Erythroblast (primary cell): ENCODE results near the gene ACVR1B.

ENCODE experiments used
- DNase-seq, 2 experiments: peaks; one replicate each; lab custom pipeline; 2025; lab: John Stamatoyannopoulos, UW
- GATA1 ChIP-seq: IDR thresholded peaks from 2 replicates; pipeline ENCODE4 v1.6.1; 2011; ENCODE audit warnings: low read depth, mild to moderate bottlenecking, control low read depth, low read length, moderate library complexity
- POLR2A ChIP-seq: IDR thresholded peaks from 2 replicates; pipeline ENCODE4 v1.6.1; 2011; ENCODE audit warnings: mild to moderate bottlenecking, low read length

The ACVR1B gene

DNA sequence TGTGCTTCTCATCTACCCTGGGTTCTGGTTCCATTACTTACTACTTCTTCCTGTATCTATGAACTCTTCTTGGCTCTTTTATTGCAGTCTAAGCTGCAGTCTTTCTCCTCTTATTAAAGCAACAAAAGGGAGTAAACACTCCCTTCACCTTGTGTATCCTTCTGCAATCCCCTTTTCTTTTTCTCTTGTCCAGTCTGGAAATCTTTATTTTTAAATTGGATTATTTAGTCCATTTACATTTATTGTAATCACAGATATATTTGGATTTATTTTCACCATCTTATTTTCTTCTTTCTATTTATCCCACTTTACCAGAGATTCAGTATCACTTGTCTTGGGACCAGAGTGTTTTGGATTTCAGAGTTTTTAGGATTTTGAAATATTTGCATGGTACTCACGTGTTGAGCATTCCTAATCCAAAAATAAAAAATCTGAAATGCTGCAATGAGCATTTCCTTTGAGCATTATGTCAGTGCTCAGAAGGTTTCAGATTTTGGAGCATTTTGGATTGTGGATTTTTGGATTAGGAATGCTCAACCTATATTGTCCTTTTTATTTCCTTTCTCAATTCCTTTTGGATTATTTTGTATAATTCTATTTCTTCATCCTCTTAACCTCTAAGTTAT lies 6.8 kb upstream of the ACVR1B start:
- DNase-seq: no peak
- TF ChIP-seq GATA1 (no peak), POLR2A (no peak)

DNA sequence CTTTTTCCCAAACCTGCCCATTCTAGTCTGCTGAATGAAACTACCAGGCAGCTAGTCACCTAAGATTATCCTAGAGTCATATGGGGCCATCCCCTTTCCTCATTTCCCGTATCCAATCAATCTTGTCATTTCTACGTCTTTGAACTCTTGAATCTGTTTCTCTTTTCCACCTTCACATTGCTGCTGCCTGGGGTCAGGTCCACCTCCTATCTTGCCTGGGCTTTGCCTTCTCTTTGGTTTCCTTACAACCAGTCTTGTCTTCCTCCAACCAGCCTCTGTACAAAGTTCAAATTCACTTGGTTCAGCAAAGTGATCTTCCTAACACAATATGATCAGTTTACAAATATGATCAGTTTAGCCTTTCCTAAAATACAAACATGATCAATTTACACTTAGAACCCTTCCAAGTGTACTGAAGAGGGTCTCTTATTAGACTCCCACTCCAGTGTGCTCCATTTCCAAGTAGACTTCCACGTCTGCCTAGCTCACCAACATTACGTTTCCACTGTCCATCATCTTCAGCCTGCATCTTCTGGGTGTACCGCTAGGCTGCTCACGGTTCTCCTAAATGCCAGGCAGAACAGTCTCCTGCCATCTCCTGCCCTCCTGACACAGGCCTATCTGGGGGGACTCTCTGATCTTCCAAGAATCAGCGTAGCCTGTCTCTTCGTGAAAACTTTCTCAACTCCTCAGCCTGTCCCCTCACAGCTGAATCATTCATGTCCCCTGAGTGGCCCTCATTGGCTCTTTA lies 4.1 kb upstream of the ACVR1B start:
- DNase-seq: no peak
- no peak for TF ChIP-seq GATA1

GRCh38 chr12:51948066-51948465 lies 3.4 kb upstream of the ACVR1B start:
- TF ChIP-seq GATA1: no peak
- TF ChIP-seq POLR2A: no peak
- no peak for DNase-seq

DNA sequence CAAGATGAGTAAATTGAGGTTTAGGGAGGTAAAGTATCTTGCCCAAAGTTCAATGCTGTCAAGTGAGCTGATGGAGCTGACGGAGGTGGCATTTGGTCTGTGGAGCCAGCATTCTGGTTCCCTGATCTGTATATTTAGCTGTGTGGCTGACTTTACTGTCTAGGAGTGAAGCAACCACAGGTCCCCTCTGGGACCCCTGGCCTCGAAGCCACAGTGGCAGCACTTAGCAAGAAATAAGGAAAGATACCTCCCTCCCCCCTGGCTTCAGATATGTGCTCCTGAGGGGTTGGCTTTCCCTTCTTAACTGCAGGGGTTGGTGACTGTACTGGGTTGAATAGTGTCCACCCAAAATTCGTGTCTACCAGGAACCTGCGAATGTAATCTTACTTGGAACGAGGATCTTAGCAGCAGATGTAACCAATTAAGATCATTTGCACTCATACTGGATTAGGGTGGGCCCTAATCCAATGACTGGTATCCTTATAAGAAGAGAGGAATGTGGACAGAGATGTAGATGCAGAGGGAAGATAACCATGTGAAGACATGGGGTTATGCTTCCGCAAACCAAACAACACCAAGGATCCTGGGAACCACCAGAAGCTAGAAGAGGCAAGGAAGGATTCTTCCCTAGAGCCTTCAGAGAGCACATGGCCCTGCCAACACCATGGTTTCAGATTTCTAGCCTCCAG lies 2.0 kb upstream of the ACVR1B start:
- TF ChIP-seq GATA1: no peak
- TF ChIP-seq POLR2A: no peak

DNA sequence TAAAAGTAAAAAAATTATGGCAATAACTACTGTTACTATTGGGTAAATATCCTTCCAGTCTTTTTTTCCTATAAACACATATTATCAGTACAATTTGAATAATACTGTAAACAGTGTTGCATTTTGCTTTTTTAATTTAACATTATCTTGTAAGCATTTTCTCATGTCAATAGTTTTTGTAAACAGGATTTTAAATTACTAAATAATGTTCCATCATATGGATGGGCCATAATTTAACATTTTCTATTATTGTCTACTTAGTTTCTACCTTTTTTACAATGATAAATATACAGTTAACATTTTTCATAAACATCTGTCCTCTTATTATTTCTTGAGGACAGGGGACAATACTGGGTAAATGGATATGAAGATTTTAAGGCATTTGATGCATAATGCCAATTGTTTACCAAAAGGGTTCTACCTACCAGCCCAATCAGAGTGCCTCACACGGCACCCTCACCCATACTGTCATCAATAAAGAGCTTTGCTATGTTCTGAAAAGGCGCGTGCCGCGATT lies 759 bp upstream of the ACVR1B start:
- no peak for TF ChIP-seq POLR2A
- TF ChIP-seq GATA1: no peak
- DNase-seq: no peak

More for the DNA sequence above, 2.0 kb upstream of the ACVR1B start:
- no peak for DNase-seq

DNA sequence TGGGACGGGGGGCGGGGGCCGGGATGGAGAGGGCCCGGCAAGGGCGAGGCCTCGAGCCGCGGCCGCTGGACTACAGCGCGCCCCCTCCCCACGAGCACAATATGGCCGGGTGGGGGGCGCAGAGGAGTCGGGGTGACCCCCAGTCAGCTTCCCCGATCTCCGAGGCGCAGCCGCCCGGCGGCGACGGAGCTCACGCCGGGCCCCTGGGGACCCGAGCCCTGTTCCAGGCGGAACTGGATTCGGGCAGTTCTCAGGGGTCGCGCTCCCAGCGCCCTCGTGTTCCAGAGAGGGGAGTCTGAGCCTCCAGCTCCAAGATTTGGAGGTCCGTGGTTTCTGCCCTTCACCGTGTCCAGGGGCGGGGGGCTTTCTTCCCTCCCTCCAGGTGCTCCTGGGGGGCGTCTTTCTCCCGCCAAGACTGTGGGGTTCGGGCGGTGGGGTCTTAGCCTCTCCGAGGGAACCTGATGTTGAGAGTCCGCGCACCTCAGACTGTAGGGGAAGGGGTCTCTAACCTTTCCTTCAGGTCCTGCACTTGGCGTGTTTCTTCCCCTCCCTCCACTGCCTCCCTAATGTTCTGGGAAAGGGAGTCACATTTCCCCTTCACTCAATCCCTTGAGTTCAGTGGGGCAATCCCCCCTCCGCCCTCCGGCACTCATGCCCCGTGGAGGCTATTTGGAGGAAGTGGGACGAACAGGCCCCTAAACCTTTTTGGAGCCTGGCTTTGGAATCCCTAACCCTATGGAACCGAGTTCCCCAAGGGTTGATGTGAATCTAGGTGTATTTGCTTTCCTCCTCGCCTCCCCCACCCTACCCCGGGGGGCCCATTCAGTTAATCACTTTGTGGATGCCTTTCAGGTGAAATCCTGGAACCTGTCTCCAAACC lies 584 bp downstream of the ACVR1B start:
- TF ChIP-seq POLR2A: no peak
- DNase-seq: no peak

- no peak for DNase-seq
- TF ChIP-seq GATA1 (no peak), POLR2A (no peak)
Measured at GRCh38 chr12:51953089-51953488, 1.6 kb downstream of the ACVR1B start.

DNA sequence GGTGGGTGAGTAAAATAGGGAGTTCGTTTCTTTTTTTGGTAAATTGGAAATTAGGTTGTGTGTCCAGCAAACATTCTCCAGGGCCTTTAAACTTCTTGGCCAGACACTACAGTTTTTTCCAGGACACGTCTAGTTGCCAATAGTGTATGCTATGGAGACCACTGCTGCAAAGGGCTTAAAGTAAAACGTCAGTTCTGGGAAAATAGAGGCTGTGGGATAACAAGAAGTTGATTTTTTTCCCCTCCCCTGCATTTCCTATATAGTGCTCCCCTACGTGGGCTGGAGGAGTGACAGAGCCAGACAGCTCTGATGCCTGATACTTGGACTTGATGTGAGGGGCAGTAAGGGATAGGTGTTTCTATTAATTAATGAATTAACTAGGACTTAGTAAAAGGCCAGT lies 2.4 kb downstream of the ACVR1B start:
- TF ChIP-seq GATA1 (no peak), POLR2A (no peak)
- no peak for DNase-seq

DNA sequence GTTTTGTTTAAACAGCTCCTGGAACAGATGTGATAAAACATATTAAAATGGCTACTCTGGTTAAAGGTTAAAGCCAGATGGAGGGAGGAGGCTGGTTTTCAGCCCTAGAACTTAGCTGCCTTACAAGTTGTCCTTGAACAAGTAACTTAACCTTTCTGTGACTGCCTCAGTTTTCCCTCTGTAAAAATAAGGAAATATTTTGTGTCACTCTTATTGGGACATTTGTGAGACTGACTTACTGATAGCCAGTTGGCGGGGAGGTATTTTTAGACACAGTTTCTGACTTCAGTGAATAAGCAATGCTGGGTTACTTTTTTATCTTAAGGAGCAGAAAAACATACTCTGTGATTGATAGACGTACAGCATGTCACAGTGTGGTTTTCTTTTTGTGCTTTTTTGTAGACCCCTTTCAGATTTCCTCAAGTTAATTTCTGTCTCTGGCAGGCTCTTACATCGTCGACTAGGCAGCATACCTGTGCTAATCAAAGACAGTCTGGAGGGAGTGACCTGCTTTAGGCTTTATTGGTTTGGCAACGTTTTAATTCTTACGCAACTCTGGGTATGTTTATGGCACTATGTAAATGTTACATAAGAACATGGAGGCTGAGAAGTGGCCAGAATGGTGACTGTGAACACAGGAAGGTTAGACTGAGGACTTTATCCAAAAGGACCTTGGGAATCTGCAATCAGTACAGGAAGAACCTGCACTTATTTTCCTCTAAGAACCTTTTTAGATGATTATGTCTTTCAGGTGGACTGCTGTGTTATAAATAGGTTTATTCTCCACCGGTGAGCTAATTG lies 3.3 kb downstream of the ACVR1B start:
- DNase-seq: peak; percentile 48 to 55
- TF ChIP-seq GATA1 (no peak), POLR2A (no peak)

GRCh38 chr12:51955702-51956101 lies 4.2 kb downstream of the ACVR1B start:
- no peak for DNase-seq
- TF ChIP-seq GATA1: no peak
- TF ChIP-seq POLR2A: no peak

GRCh38 chr12:51958542-51958941 lies 7.0 kb downstream of the ACVR1B start:
- DNase-seq: no peak
- no peak for TF ChIP-seq POLR2A

GRCh38 chr12:51959211-51959610 lies 7.7 kb downstream of the ACVR1B start:
- TF ChIP-seq POLR2A: no peak
- TF ChIP-seq GATA1: no peak
- DNase-seq: no peak

DNA sequence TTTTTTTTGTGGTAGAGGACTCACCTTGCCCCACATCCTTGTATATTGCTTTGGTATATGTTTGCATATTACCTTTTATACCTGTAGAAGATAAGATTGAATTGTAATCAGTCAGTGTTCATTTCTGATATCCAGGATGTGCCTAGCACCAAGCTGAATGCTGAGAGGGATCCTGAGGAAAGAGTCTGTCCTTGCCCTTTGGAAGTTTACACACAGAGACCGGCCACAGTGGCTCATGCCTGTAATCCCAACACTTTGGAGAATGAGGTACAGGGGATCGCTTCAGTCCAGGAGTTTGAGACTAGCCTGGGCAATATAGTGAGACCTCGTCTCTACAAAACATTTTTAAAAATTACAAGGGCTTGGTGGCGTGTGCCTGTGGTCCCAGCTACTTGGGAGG lies 8.4 kb downstream of the ACVR1B start:
- no peak for DNase-seq
- TF ChIP-seq GATA1: no peak
- no peak for TF ChIP-seq POLR2A
